Measurements from ENCODE around the gene FRY.

- TF ChIP-seq EZH2 (IDR thresholded peaks at IDR 0.05; ENCODE audit: borderline replicate concordance, insufficient read depth, low read depth, low read length, poor library complexity, severe bottlenecking), result no peak
- TF ChIP-seq CTCF (IDR thresholded peaks at IDR 0.05), result no peak
Measured at GRCh38 chr13:32134241-32135055, 102.9 kb downstream of the FRY start.

All from B cell (primary cell).